Stimulated activated CD4-positive, alpha-beta T cell treated with anti-CD3 and anti-CD28 coated beads, Interleukin-1b, Interleukin-23, amount 100 ng/mL, for 1 hour (primary cell): ENCODE results near the gene SEMA3E.

Experiments used
- DNase-seq, 2 donors: peaks; one replicate each; pipeline ENCODE4 v3.0.0-alpha.2; 2020; ENCODE audit warnings: low read depth in 2 of 2

The SEMA3E gene

DNA sequence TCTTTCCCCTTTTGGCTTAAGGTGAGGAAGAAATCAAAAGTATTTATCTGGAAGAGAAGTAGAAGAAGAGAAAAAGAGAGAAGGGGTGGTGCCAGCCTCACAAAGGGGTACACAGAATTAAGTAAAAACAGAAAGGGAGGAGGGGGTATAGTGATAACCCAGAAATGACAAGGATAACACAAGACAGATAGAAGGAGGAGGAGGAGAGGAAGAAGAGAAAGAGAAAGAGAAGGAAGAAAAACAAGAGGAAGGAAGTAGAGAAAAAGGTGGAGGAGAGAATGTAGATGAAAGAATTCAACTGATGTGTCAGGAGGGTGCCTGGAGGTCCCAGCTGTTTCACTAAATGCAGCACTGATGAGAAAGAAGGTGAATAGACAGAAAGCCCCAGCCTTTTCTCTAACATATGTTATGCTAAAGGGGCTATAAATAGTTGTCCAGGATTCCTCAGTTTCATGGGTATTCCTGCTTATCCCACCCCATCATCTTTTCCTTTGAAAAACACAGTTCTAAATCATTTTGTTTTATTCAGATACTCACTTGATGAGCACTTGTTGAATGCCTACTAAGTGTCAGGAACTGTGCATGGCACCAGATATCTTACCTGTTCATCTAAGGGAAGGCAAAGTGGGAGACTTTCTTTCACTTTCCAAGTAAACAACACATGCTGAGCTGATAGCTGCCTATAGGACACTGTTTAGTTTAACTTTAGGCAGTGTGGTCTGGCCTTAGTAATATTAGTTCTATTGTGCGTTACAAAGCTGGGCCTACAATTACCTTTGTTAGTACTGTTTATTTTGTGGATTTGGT lies 8.0 kb downstream of the SEMA3E start:
- DNase-seq = no peak

DNA sequence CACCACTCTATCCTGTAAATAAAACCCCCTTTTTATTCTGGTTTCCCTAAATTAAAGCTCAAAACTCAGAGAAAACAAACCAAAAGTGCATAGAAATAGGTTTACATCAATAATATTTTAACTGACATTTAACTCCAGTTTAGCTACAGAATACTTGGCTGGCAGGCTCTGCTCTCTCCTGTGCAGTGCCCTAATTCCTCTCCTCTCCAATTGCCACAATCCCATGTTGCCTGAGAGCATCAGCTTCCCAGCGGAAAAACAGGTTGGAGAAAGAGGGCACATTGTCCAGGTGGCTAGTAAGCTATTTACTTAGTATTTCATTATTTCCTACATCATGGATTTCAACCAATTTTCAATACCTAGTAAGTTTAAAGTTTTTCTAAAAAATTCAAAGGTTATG lies 8.7 kb downstream of the SEMA3E start:
- no peak for DNase-seq

DNA sequence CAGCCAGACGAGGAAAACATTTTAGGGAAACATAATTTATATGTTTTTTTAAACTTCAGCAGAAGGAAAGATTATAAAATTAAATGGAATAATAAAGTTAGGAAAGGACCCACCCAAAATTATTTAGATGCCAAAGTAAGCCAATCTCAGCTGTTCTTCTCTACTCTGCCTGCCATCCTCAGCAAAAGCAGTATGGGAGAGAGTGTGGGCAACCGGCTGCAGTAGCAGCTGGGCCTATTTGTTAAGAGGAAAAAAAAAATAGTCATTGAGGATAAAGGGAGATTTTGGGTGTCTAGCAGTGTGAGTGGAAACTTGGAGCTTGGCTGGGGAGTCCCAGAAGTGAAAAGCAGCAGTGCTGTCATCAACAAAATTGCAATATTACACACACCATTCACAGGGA lies 15.4 kb downstream of the SEMA3E start:
- DNase-seq = no peak

DNA sequence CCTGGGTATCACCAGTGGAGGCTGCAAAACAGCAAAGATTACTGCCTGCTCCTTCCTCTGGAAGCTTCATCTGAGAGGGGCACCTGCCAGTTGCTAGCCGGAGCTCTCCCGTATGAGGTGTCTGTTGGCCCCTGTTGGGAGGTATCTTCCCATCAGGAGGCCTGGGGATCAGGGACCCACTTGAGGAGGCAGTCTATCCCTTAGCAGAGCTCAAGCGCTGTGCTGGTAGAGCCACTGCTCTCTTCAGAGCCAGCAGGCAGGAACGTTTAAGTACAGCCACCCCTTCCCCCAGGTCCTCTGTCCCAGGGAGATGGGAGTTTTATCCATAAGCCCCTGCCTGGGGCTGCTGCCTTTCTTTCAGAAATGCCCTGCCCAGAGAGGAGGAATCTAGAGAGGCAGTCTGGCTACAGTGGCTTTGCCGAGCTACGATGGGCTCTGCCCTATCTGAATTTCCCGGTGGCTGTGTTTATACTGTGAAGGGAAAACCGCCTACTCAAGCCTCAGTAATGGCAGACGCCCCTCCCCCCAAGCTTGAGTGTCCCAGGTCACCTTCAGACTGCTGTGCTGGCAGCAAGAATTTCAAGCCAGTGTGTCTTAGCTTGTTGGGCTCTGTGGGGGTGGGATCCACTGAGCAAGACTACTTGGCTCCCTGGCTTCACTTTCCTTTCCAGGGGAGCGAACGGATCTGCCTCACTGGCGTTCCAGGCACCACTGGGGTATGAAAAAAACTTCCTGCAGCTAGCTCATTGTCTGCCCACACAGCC lies 19.6 kb downstream of the SEMA3E start:
- DNase-seq = no peak

DNA sequence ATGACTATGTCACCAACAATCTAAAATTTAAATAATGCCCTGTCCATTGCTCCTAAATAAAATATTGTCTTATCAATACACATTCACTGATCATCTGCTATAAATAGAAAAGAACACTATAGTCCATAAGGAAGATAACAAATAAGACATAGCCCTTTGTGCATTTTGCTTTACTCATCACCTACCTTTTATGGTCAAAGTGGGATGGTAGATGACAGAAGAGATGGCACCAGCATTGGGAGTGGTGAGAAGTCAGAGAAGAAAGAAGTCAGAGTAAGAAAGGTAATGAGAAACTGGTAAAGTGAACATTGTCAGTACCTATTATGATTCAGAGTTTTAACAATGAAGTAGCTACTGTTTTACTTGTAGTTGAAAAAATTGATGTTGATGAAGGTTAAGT lies 31.1 kb downstream of the SEMA3E start:
- DNase-seq = no peak

DNA sequence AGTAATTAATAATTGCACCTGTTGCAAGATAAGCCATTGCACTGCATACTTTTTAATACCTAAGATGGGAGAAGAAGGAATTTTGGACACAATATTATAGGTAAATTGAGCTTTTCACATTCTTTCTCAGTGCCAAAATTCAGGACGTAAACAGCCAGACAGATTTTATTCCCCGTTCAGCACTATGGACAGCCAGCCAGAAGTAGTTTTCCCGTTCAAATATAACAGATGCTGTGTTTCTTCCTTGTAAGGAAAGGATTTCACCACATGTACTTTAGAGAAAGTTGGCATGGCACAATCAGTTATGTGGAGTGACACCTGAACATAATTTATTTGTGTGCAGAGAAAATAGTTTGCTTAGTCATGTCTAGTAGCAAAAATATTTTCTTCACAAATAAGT lies 34.8 kb downstream of the SEMA3E start:
- DNase-seq = no peak

DNA sequence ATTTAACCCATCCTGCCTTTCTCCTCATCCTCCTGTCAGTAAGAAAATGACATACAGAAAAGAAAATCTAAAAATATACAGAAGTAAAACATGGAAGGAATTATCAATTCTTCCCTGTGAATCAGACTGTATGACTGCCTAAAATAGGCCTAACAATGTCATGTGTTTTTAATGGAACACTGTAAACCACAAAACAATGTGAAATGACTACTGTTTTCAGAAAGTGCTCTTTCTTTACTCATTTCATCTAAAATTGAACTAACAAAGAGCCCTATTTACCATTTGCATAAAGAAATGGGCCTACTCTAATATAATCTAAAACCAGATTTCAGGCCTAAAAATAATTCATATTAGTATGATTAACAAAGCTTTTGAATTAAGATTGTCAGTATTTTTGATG lies 35.7 kb downstream of the SEMA3E start:
- DNase-seq = no peak

DNA sequence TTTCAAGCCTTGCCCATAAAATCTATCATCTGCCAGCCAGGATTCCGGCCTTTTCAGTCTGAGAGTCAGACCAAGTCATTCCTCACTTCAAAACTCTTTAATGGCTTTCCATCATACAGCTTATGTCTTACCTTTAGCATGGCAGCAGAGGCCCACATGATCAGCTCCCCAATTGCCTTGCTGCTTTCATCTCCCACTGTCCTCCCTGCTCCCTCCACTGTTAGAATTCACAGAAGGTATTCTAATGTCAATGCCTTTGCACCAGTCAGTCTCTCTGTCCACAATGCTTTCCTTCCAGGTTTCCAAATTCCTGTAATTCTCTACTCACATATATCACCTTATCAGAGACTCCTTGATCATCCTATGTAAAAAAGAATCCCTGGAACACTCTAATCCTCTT lies 37.2 kb downstream of the SEMA3E start:
- DNase-seq = no peak

DNA sequence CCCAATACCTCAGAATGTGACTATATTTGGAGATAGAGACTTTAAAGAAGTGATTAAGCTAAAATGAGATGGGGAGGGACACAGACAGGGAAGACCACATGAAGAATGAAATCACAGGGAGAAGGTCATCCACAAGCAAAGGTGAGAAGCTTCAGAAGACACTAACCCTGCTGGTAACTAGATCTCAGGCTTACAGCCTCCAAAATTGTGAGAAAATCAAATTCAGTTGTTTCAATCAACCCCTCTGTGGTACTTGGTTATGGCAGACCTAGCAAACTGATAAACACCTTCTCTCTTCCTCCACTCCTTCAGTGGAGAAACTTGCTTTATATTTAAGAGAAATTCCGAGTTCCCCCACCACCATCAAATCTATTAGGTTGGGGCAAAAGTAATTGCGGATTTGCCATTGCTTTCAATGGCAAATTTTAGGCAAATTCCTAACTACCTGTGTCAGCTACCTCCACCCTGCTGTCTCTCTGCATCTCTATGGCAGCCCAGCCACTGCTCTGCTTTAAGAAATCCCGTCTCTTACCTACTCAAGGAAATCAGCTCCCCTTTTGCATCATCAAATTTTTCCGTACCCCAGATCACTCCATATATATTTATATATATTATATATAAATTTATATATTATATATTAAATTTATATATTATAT lies 38.2 kb downstream of the SEMA3E start:
- DNase-seq = no peak

DNA sequence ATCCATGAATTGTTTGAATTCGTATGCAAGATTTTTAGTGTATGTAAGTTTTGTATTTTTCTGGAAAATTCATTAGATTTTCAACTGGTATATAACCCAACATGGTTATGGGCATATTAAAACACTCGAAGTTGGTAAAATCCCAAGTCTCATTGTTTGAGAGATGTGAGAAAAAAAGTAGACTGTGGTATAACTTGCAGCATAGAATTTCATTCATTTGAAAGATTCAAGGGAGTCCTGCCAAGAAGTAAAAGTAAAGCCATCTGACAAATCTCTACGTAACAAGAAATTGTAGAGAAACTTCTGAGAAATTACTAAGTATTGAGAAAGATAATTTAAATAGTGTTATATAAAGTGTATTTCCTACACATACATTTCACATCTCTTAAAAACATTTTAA lies 40.2 kb downstream of the SEMA3E start:
- no peak for DNase-seq

DNA sequence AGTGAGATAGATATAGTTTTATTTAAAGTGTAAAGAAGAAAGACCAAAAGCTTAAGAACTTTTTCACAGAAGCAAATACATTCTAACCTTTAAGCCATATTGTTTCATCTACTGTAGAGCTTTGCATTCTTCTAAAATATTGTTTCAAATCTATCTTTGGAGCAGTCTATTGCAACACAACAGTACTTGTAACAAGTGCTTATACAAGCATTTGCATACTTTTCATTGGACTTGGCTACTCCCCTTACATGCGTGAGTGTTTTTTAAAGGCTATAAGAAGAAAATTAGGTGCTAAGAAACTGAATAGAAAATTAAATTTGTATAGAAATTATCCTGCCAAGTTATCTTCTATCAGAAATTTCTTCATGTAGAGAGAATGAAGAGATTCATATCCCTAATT lies 45.3 kb downstream of the SEMA3E start:
- no peak for DNase-seq

DNA sequence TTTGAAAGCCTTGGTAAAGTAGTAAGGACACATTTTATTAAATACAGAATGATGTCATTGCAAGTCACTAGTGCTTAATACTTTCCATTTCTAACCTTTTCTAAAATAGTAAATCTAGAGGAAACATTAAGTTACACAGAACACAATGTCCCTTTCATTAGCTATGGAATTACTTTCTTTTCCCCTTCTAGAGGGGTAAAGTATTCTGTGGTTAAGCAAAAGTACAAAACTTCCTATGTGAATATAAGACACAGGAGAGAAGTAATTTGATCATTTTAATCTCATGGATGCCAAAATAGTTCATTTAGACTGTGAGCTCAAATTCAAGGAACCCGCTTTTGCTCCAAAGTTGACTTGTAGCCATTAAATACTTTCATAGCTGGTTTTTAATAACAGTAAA lies 49.8 kb downstream of the SEMA3E start:
- no peak for DNase-seq

DNA sequence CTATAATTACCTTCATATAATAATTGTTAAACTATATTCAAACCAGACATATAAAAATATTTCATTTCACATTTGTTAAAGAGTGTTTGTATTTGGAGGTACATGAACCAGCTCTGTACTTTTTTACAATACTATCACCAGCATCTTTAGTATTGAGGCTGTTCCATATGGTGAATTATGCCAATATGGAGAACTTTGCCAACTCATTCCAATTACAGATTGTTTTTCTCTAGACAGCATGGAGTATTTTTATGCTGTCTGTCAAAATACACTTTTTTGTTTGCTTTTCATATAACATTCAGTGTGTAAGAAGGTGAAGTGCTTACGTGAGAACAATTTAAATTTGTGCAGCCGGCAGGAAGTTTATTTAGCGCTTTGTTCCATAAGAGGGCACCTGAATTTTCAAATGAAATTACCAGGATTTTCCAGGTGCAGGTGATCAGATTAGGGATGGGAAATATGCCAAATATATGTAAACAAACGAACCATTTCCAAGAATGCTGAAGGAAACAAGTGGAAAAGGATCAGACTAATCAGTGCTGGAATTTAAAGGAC lies 54.9 kb downstream of the SEMA3E start:
- no peak for DNase-seq

DNA sequence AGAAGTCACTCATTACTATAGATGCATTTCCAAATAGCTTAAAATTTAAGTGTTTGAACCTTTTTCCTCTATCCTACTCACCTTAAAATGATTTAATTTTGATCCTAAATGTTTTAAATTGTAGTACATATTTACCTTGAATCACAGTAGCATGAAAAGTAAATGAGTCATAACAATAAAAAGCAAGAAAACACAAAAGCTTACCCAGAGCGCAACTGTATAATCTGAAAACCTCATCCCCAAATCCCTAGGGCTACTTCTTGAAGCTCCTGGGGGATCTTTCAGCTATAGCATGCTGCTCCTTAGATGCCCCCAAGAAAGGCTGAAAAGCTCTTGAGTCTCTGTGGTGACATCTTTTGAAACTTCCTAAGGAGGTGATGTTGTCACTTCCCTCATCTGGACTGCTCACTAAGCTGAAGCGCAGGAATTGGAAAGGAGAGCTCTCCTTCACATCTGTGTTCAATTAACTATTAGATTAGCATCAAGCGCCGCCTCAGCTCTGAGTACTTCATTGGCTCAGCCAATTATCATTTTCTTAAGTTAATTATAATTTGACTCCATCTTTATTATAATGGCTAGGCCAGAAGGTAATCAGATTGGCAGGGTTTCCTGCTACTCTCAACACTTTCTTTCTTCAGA lies 60.2 kb downstream of the SEMA3E start:
- no peak for DNase-seq

DNA sequence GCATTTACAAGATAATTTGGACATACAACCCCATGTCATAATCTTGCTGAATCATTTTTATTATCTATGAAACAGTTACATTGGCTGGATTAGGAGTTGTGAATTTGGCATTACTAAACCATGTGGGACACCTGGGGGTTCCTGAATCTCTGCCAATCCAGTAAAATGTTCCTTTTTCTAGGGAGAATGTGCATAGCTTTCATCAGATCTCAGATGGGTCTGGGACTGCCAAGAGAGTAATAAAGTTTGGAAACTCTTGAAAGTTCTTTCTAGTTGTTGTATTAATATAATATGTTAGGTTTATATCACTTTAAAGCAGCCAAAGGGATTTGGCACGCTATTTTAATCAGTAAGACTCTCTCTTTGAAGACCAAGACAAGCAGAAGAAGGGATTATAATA lies 62.7 kb downstream of the SEMA3E start:
- no peak for DNase-seq

DNA sequence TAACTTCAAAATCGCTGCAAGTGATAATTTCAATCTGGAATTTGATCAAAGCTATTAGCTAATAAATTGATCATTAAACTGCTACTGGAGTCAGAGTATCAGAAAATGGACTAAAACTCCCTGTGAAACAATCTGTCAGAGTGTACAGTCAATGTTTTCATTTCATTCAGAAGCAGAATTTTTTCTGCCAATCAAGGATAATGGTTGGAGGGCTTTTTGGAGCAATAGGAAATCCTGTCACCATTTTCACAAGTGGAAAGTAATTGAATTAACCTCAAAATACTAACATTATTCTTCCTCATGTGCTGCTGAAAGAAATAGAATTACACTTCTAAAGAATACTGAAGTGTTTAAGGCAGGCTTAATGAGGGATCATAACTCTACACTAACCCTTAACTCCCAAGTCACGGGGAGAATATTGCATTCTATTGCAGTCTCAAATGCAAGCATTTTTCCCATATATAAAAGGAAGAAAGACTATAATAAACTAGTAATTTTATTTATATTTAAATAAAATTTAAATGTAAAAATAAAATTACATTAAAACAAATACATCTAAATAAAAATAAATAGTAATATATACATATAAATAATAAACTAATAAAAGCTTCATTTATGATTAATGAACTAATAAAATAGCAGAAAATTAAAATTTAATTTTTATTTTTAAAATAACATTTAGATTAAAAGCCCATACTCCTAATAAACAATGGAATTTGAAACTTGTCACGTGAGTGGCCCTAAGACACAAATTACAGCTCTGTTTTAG lies 67.1 kb downstream of the SEMA3E start:
- no peak for DNase-seq

DNA sequence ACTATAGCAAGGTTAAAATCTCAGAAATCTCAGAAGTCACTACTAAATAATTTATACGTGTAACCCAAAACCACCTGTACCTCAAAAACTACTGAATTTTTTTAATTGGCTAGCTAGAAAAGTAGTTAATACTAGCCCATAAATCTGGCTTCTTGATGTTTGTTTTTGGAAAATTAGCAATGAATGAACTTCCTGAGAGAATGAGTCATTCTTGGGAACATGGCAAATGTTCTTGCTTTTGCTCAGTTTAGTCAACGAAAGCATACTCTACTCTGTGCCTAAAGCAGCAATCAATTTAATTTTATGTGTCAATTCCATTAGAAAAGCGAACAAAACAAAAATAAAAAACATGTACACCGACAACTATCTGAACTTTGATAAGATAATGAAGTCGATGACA lies 69.2 kb downstream of the SEMA3E start:
- no peak for DNase-seq

DNA sequence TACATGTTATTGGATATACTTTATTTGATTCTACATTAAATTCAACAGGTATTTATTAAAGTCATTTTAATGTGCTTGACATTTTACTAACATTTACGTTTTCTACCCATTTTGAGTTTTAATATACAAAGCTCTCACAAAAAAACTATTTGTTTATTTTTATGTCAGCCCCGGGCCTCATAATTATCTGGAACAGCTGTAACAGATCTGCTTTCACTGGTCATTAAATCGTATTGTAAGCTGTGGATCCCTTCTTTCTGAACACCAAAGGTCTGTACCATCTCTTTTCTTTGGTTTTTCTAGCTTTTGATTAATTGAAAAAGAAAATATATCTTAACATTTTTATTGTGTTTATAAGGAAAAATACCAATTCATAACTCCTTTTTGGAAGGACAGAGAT lies 73.5 kb downstream of the SEMA3E start:
- no peak for DNase-seq

DNA sequence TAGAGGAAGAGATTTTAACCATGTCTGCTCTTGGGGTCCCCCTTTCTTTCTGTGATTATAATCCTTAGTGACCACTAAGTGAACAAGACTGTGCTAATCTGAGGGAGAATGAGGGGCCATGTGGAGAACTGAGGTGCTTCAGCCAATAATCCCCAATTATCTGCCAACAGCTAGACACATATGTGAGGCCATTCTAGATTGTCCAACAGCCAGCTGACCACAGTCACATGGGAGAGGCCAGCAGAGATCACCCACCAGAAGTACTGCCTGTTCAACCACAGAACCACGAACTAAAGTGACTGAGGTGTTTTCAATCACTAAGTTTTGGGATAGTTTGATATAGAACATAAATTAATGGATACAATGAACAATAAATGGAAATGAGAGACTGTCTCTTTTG lies 74.3 kb downstream of the SEMA3E start:
- DNase-seq = no peak

DNA sequence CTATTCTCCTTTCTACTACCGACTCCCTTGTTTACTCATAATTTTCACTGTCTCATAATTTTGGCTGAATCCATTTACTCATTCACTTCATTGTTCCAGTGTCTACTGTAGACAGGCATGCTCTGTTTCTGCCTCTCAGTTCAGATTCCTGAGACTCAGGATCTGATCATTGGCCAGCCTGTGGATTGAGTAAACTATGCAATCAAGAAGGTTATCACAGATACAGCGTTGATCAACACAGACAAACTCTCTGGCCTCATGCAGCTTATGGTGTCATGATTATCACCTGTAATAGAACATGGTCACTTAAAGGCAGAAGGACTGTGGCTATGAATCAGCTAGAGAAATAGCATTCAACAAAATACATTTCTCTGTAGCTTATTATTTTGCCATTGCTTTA lies 86.0 kb downstream of the SEMA3E start:
- DNase-seq = no peak

DNA sequence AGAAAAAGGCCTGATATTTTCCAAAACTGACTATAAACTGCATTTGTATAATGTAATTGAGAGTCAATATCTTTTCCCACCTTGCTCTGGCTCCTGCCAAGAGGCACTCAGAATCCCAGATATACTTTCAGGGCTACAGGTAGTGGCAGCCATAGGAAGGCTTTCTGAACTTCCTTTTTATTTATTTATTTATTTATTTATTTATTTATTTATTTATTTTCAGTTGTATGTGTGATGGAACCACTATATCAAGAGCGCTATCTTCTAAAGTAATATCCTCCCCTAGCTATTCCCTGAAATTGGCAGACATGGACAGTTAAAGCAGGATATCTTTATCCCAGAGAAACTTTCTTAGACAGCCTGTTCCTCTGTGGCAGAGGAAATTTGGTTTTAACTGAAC lies 86.7 kb downstream of the SEMA3E start:
- DNase-seq = no peak
